ENCODE results near the gene MFAP2.

MFAP2 gene

GRCh38 chr1:16926491-16927073, 53.8 kb downstream of the MFAP2 start:
- no peak for DNase-seq

- no peak for DNase-seq
Observed at GRCh38 chr1:16925635-16926490, 54.6 kb downstream of the MFAP2 start.

GRCh38 chr1:16924919-16925477, 55.4 kb downstream of the MFAP2 start:
- no peak for DNase-seq
